A172 (cell line): ENCODE data around the gene SLC9A7. TPM values are rescaled to one million over a fixed set of nuclear protein-coding genes. Genes with fewer than 3 reads are reported as not detected.

Source experiments
- DNase-seq: peaks from one replicate; pipeline ENCODE4 v3.0.0-alpha.2; 2015; ENCODE audit warnings: low spot score
- total RNA-seq: library from RNA; depleted of rRNA; stranded (reverse); fragments of >200 nt; shearing (Covaris generic); gene quantifications from 2 replicates; pipeline ENCODE4 v1.2.3, GENCODE V29; 2014

SLC9A7 gene
- total RNA-seq, 1 experiment from 2014 or later: 9.7 TPM

DNA sequence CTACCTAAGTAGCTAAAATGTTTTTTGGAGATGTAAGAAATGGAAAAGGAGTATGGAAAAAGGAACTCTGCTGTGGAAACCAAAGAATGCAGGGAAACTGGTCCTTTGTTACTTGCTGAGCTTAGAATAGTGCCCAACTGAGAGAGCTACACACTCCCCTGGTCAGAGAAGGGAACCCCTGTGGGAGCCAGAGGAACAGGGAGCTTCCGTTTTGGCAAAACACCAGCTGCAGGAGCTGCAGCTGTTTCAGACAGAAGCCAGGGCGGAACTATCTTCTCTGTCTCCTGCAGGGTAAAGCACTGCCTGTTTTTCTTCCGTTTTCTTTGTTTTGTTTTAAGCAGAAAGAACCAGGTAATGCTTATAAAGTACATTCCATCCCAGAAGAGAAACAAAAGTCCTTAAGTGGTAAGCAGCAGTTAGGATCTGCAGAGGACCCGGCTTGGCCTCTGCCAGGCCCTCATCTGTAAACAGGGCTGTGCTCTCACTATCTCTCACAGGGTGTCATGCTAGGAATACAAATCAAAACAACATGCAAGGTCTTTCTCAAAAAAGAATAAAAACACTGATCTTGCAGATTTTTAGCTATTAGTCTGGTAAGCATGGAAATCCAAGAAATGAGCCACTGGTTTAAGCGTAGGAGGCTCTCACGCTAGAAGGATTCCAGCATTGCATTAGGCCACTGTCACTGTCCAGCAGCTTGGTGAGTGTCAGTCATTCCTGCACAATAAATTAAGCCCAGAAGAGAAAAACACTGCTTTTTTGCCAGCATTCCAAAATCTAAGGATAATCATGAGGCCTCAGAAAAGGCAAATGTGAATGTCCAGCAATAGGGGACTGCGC lies 109.3 kb downstream of the SLC9A7 start:
- peak; percentile 3 for DNase-seq

DNA sequence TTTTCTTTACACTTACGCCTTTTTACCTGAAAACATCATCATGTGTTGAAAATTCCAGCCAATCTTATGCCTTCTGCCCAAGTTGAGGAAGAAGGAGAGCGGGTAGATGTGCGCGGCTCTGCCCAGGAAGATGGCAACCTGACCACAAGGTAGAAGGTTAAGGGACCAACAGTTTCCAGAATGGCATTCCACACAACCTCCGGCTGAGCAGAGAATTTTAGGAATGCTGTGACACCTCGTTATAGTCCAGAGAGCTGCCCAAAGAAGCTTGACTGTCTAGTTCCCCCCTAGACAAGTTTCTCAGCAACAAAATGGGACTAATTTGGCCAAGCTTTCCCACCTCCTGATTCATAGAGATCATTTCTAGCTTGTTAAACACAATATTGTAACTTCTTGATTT lies 110.3 kb downstream of the SLC9A7 start:
- no peak for DNase-seq

DNA sequence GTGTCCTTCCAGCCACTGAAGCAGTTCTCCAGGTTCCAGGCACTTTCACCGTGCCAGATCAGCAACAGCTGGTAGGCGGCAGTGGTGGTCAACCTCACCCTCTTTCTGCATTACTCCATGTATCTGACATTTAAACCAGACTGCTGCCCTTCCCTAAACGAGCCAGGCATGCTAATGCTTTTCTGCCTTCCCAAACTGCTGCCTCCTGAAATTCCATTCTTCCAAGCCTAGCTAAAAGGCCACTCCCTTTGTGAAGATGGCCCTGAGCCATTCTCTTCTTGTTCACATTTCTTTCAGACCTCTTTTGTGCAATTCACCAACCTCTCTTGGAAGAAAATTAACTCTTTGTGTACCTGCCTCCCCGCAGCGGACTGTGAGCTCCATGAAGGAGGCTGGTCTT lies 111.7 kb downstream of the SLC9A7 start:
- no peak for DNase-seq

DNA sequence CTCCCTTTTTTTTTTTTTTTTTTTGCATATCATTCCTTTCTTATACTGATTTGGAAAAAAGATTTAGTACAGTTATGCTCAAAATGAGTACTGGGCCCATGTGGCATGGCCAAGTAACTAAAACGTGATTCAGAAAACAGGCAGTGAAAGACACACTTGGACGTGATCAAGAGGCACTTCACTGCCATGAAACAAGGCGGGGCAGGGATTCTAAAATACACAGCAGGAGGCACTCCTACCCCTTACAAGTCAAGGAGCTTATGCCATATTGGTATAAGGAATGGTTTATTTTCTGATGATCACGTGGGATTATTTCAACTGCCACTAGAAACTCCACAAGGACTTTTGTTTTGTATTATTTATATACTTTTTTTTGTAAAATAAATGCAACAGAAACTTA lies 113.3 kb downstream of the SLC9A7 start:
- DNase-seq: no peak

DNA sequence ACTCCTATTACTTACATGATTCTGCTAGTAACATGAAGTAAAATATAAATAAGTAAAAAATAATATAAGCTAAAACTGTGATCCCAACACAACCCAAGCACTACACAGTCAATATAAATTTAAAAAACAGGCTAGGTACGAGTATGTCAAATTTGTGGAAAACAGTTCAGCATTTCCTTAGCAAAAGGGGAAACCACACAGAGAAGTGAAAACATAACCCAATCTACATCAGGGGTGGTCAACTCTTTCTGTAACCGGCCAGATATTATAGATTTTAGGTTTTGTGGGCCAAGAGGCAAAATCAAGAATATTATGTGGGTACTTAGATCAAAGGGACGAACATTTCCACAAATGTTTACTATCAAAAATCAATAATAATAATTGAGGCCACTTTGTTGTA lies 115.3 kb downstream of the SLC9A7 start:
- DNase-seq: no peak

DNA sequence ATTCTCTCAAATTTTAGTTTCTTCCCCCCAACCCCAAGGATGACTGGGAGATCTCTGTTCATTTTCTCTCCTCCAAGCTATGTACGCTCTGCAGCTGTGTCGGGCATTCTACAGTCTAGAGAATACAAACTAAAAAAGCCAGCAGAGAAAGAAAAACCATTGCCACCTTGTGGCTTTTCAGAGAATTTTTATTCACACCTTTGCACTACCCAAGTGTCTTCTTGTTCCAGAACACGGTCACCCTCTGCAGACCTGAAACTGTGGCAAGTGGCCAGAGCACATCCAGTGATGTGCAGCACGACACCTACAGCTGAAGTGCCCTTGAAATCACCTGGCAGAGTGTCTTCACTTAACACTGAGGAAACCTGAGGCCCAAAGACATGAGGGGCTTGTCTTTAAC lies 116.8 kb downstream of the SLC9A7 start:
- peak; percentile 45 for DNase-seq

DNA sequence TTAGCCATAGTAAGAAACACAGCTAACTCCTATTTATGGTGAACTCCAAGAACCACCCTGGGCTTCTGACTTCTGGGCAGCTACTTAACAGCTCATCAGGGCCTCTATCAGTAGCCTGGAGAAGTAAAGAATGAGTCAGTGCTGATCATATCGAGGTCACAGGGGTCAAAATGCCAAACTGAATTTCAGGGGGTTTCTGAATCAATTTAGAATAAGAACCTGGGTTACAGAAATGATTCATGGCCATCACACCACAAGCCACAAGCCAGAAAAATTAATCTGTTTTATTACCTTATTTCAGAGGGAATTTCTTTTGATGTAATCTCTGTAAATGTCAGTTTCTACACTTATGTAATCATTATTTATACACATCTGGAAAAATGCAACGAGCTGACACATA lies 121.0 kb downstream of the SLC9A7 start:
- peak; percentile 36 for DNase-seq

DNA sequence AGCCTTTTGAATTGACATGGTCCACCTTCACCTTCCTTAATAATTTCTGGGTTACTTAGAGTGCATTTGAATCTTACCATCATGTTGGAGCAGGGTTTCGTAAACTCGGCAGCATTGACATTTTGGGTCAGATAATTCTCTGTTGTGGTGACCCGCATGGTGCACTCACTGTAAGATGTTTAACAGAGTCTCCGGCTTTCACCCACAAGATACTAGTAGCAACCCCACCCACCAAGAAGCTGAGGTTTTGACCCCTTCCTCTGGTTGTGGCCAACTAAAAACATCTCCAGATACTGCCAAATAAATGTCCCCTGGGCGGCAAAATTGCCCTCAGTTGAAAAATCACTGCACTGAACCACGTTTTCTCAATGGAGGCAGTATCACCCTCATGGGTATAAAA lies 122.7 kb downstream of the SLC9A7 start:
- DNase-seq: no peak

DNA sequence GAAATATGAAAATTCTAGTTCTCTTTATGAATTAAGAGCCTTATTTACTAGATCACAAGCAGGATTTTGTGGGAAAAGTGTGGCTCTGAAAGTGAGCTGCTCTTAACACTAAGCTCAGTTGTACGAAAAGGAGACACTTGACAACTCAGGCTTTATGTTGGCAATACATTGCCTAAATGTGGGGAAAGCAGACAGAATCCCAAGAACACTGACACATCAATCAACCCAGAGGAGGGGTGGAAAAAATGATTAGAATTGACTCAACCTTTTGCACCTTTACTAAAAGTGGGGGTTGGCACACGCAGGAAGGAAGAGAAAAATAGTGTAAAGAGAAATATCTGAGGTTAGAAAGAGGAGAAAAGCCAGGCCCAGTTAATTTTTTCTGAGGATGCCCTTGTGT lies 123.7 kb downstream of the SLC9A7 start:
- DNase-seq: no peak

DNA sequence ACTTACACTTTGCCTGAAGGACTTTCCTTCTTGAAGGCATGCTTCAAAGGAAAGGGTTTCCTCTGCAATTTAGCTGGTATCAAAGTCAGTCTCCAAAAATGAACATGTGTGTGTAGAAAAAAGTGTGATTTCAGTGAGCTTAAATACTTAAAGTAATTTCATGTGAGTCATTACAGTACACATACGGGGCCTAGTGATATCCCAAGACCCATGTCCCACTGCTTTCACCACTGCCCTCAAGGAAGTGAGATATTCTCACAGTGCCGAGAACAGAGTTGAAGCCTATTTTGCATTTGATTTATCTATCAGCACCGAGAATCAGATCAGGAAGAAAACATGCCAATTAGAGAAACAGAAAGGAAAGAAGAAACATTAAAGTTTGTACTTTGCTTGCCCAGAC lies 124.3 kb downstream of the SLC9A7 start:
- DNase-seq: no peak

DNA sequence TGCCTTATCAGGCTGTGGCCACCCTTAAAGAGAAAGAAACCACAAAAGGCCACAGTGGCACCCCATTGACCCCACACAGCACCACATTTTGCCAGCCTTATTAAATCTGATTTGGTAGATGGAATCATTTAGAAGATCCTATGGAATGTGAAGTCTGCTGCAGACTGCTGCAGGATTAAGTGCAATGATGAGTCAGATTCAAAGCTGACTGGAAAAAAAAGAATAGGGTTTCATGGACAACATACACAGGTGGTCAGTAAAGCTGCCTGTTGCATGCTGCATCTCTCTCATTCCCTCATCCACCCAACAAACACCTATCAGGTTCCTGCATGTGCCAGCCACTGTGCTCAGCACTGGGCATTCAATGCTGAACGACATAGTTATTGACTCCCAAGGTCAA lies 128.8 kb downstream of the SLC9A7 start:
- DNase-seq: peak; percentile 51

DNA sequence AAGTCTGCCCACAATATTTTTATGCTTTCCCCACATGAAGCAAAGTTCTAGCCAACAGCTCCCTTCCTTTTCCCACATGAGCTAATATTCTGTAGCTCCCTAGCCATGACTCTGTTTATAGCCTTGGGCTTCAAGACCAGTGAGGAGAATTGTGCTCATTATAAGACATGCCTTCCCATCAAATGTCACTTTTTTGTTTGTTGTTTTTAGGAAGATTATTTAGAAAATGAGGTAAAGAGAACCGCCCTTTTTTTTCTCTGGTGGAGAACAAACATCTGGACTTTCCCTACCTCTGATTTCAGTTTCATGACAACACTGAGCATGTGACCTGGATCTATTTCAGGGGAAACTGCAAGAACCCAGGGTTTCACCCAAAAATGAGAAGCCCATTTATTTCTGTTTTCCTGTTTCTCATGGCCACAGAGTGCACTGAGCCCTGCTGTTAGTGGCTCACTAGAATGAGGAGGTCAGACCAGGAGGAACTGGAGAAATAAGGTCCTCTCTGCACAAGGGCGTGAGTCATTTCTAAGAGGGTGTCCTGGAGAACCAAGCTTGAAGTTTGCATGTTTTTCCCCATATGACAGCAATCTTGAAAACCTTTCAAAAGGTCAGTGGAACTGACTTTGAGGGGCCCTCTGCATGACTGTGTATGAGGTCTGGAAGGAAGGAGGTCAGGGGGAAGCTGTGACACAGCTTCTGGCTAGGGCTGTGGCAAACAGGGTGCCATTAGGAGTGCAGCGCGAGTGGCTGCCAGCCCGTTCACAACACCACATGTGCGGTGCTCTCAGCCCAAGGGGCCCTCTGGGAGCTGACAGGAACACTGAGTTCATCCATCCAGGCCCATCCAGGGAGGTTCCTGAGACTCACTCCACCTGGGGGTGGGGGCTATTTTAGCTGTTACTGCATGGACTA lies 130.2 kb downstream of the SLC9A7 start:
- no peak for DNase-seq

DNA sequence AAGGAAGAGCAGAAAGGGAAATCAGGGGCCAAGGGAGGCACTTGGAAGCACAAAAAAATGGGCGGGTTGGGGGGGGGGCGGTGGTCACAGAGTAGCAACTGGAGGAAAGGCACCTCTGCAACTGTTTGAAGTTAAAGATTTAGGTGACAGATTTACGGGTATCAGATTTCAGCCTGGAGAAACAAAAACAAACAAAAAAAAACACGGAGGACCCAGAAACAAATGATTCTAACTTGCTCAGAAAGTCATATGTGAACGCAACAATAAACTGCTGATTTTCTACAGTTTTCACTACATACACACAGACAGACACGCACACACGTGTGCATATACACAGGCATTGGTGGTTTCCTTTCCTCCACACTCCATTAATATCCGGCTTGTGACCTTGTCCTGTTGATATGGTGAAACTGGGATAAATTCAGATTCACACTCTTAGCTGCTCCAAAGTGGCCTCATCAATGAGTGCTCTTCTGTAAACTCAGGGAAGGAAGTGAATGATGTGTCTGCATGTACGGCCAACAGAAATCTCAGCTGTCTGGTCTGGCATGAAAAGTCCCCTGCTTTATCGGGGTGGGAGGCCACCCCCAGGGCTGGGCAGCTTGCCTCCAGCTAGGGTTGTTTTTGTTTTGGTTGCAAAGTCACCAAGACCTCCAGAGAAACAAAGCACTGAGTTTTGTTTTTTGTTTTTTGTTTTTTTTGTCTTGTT lies 131.1 kb downstream of the SLC9A7 start:
- no peak for DNase-seq

DNA sequence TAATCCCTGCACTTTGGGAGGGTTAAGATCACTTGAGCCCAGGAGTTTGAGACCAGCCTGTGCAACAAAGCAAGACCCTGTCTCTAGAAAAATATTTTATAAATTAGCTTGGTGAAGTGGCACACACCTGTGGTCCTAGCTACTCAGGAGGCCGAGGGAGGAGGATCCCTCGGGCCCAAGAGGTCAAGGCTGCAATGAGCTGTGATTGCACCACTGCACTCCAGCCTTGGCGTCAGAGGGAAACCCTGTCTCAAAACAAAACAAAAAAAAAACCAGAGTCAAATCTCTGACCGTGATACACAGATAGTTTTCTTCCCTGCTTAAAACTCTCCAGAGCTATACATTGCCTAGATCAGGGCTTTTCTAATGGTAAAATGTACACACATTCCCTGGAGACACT lies 131.9 kb downstream of the SLC9A7 start:
- no peak for DNase-seq

DNA sequence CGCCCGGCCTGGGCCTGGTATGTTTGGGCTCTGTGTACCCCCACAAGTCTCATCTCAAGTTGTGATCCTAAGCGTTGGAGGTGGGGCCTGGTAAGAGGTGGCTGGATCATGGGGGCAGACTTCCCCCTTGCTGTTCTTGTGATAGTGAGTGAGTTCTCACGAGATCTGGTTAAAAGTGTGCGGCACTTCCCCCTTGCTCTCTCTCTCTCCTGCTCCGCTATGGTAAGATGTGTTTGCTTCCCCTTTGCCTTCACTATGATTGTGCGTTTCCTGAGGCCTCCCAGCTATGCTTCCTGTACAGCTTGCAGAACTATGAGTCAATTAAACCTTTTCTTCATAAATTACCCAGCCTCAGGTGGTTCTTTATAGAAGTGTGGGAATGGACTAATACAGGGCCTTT lies 132.4 kb downstream of the SLC9A7 start:
- no peak for DNase-seq

DNA sequence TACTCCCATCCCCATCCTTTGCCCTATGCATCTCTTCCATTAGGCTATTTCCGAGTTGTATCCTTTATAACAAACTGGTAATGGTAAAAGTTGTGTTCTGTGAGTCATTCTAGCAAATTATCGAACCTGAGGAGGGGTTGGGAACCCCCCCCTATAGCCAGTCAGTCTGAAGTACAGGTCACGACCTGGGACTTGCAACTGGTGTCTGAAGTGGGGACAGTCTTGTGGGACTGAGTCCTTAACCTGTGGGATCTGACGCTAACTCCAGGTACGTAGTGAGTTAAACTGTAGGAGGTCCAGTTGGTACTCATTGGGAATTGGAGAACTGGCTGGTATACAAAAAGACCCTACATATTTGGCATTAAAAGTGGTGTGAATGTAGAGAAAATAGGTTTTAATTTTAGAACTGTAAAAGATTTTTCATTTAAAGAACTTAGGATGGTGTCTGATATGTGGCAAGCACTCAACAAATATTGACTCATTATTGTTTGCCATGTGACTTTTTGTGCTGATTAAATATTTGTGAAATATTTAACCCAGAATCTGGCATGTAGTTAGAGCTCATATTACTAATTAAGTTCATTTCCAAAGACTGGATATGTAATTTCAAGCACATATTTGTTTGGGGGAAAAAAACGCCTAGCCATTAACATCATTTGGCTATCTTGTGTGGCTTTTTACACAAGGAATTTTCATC lies 134.7 kb downstream of the SLC9A7 start:
- DNase-seq: no peak

DNA sequence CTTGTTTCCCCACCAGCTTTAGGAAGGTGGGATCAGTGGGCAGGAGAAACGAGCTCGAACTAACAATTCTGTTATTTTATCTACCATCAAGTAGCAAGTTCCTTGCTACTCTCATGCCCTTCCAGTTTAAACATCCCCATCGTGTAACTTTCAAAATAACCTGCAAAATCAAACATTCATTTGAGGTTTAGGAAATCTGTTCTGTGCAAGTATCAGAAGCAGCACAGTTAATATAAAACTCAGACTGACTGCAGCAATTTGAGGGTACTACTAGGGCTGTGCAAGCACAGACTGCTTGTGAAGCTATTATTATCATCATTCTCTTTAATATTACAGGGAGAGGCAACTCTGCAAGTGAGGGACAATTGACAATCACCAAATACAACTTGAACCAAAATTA lies 137.3 kb downstream of the SLC9A7 start:
- no peak for DNase-seq

DNA sequence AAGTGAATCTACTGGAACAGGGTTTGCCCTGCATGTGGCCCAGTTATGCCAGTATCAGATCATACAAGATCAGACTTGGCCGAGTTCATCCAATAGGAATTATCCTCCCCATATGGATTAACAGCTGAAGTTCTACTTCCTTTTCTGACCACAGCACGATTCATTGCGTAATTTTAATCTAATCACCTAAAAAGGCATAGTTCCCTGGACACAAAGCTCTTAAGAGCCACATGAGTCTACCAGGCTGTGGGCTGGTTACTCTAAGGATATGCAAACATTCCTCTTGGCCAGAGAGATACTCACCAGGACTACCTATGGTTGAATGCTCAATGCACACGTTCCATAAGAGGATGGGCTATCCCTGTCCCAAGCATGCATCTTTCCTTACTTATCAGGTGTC lies 138.4 kb downstream of the SLC9A7 start:
- DNase-seq: no peak

DNA sequence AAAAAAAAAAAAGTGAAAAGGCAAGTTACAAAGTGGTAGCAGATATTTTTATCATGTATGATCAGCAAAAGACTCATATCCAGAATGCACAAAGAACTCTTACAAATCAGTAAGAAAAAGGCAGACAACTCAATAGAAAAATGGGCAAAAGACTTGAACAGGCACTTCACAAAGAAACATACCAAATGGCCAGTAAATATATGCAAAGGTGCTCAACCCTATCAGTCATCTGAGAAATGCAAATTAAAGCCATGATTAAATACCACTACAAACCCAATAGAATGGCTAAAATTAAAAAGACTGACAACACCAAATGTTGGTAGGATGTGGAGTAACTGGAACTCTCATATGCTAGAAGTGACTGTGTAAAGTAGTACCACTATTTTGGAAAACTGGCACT lies 140.0 kb downstream of the SLC9A7 start:
- DNase-seq: no peak

DNA sequence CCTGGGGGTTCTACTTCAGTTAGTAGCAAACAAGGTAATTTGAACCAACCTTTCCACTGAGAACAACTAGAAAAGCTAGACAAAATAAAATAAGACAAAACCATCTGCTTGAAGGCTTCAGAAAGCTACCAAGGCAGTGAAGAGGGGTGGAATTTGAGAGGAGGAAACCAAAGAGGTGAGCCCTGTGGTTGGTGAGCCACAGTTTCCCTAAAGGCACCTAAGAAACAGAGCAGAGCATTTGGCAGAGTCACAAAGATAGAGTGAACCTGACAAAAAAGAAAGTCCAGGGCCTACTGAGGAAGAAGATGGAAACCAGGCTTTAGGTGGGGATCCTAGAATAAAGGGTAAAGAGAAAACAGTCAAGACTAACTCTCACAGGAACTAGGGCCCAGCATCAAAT lies 141.0 kb downstream of the SLC9A7 start:
- DNase-seq: no peak

DNA sequence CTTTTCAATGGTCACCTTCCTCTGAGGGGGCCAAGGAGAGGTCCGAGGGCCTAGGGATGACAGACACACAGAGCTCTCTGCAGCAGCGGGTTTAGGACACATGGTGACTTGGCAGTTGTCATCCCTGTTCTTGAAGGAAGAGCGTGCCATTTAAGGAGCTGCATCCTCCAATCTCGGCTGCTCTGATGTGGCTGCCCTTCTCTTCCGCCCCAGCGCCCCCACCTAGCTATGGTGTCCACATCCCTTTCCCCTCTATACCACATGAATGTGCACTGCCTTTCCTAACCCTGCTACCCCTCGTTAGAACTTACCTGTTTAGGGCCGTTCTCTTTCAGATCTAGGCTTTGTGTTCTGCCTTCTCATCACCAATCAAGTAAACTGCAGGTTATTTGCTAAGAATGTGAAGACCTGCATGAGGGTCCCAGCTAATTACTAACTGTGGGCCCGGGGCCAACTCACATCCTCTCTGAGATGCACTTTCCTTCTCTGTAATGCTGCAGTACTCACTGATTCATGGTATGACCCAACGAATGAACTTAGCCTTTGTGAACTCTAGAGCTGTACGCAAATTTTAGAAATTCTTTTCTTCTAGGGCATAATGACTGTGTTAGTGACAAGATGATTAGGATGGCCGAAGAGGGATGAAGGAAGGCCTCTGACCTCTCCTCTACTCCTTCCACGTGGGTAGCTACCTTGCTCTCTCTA lies 147.1 kb downstream of the SLC9A7 start:
- no peak for DNase-seq
